Glutamatergic neuron (in vitro differentiated cells): ENCODE results near the gene USP46. TPM values are rescaled to one million over a fixed set of nuclear protein-coding genes. Genes with fewer than 3 reads are reported as not detected.

Experiments
- DNase-seq: peaks from one replicate; pipeline ENCODE4 v3.0.0; 2022
- H3K27ac Mint-ChIP-seq: one replicate; pipeline ENCODE4 v1.8.0; 2020; ENCODE audit warnings: mild to moderate bottlenecking, mixed read lengths, inconsistent platforms; ENCODE audit not compliant: unreplicated experiment
- H3K27me3 Mint-ChIP-seq: one replicate; pipeline ENCODE4 v1.8.0; 2020; ENCODE audit warnings: mild to moderate bottlenecking, moderate library complexity, mixed read lengths, inconsistent platforms; ENCODE audit not compliant: unreplicated experiment
- H3K36me3 Mint-ChIP-seq: one replicate; pipeline ENCODE4 v1.8.0; 2020; ENCODE audit warnings: mild to moderate bottlenecking, mixed read lengths, inconsistent platforms; ENCODE audit not compliant: unreplicated experiment
- H3K4me1 Mint-ChIP-seq: one replicate; pipeline ENCODE4 v1.8.0; 2020; ENCODE audit warnings: mild to moderate bottlenecking, low read depth, mixed read lengths, inconsistent platforms; ENCODE audit not compliant: unreplicated experiment
- H3K4me3 Mint-ChIP-seq: one replicate; pipeline ENCODE4 v1.8.0; 2020; ENCODE audit warnings: mild to moderate bottlenecking, mixed read lengths, inconsistent platforms; ENCODE audit not compliant: unreplicated experiment
- H3K9me3 Mint-ChIP-seq: one replicate; pipeline ENCODE4 v1.8.0; 2020; ENCODE audit warnings: mild to moderate bottlenecking, moderate library complexity, mixed read lengths, inconsistent platforms; ENCODE audit not compliant: unreplicated experiment
- total RNA-seq: library from RNA; stranded (reverse); fragmentation: NEBNext Ultra II Directional; extraction: Animal tissue kit (Norgen Biotek cat#: 25700); gene quantifications from one replicate; pipeline ENCODE4 v1.2.1, GENCODE V29; 2021; ENCODE audit not compliant: unreplicated experiment
- TF ChIP-seq, protein P1 (sequence below): fragments of 200-600 bp; sonication (generic); IDR thresholded peaks from one replicate; pipeline ENCODE4 v1.5.0; 2021; ENCODE audit not compliant: partially characterized antibody, unreplicated experiment

The USP46 gene
- total RNA-seq, 1 donor from 2014 or later = 72.4 TPM

DNA sequence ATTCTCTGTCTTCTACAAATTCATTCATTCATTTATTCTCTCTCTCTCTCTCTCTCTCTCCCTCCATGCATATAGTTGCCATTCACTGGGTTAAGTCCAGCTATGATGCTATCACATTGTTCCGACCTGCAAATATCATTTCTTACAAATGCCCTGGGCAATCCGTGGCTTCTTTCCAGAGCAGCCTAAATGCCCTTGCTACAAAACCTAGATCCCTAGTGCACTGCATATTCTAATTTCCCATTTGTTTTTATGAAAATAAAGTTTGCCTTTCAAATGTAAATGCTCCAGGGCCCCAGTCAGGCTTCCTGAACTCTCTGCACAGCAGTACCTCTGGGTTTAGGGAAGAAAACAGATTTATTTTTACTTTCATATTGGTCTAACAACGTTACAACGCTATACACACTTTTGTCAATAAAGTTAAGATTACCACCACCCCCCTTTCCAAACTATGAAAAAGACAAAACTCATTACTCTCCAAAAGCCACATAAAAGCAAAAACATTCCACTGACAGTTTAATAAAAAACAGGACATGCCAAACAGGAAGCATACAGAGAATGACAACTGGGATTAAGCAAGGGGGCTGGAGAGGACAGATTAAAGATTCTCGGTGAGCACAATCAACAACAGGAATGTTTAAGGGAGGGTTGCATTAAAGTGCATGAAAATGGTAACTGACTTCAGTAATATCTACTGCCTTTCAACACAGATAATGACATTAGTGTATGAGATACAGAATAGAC is 104.3 kb downstream of the USP46 start:
- TF ChIP-seq, protein P1, sequence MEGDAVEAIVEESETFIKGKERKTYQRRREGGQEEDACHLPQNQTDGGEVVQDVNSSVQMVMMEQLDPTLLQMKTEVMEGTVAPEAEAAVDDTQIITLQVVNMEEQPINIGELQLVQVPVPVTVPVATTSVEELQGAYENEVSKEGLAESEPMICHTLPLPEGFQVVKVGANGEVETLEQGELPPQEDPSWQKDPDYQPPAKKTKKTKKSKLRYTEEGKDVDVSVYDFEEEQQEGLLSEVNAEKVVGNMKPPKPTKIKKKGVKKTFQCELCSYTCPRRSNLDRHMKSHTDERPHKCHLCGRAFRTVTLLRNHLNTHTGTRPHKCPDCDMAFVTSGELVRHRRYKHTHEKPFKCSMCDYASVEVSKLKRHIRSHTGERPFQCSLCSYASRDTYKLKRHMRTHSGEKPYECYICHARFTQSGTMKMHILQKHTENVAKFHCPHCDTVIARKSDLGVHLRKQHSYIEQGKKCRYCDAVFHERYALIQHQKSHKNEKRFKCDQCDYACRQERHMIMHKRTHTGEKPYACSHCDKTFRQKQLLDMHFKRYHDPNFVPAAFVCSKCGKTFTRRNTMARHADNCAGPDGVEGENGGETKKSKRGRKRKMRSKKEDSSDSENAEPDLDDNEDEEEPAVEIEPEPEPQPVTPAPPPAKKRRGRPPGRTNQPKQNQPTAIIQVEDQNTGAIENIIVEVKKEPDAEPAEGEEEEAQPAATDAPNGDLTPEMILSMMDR = no peak
- H3K4me3 Mint-ChIP-seq = no peak overlapping the region
- no peaks in the 10 kb centered on the region for H3K4me1 Mint-ChIP-seq
- H3K27me3 Mint-ChIP-seq = no peaks in the 10 kb centered on the region
- H3K9me3 Mint-ChIP-seq = peaks cover 2% of the 10 kb centered on the region
- no peak overlapping the region for H3K27ac Mint-ChIP-seq
- H3K36me3 Mint-ChIP-seq = no peaks in the 10 kb centered on the region
- DNase-seq = no peak

DNA sequence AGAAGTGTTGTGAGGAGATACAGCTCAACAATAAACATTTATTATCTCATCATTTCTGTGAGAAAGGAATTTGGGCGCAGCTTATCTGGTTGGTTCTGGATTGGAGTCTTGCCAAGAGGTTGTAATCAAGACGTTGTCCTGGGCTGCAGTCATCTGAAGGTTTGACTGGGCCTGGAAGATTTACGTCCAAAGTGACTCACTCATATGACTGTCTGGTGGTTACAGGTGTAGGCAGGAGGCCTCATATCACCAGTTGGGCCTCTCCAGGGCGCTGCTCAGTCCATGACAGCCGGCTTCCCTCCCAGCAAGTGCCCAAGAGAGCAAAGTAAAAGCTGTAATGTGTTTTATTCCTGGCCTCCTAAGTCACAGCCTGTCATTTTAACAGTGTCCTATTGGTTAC is 106.3 kb downstream of the USP46 start:
- H3K9me3 Mint-ChIP-seq = peaks cover 1% of the 10 kb centered on the region
- H3K27me3 Mint-ChIP-seq = no peaks in the 10 kb centered on the region
- DNase-seq = no peak
- no peaks in the 10 kb centered on the region for H3K4me1 Mint-ChIP-seq
- no peak overlapping the region for H3K27ac Mint-ChIP-seq
- no peak overlapping the region for H3K4me3 Mint-ChIP-seq
- H3K36me3 Mint-ChIP-seq = no peaks in the 10 kb centered on the region
- TF ChIP-seq, protein P1 = no peak

DNA sequence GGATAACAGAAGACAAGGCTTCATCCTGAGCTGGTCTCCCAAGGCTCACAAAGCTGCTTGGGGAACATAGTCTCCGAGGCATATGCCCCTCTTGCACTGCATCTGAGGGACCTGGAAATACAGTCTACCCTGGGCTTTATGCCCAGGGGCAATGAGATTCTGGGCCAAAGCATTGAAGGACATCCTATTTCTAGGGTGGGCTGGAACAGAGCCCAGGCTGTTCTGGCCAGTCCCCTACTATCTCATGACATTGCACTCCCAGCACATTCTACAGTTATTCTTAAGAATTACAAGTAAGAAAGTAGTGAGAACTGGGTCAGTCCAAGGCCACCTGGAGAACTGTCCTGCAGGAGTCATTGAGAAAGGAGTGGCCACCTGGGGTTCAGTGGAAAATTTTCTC is 107.6 kb downstream of the USP46 start:
- no peaks in the 10 kb centered on the region for H3K9me3 Mint-ChIP-seq
- H3K27me3 Mint-ChIP-seq = no peaks in the 10 kb centered on the region
- H3K36me3 Mint-ChIP-seq = no peaks in the 10 kb centered on the region
- DNase-seq = no peak
- H3K4me1 Mint-ChIP-seq = no peaks in the 10 kb centered on the region
- TF ChIP-seq, protein P1 = no peak
- no peak overlapping the region for H3K4me3 Mint-ChIP-seq
- no peak overlapping the region for H3K27ac Mint-ChIP-seq

DNA sequence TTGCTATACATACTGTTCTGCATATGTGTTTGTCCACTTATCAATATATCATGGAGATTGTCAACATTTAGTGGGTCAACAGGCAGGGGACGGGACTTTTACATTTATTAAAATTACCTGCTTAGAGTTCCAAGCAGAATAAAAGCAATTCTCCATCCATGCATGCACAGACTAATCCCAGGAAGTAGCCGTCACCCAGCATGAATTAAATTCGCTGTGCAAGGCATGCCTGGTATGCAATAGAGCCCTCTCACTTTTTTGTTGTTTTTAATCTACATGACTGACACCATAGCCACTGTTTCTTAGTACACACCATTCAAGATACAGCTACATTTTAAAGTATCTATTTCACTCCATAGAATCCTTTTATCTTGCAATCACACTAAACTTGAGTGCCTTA is 108.9 kb downstream of the USP46 start:
- no peak overlapping the region for H3K27ac Mint-ChIP-seq
- no peaks in the 10 kb centered on the region for H3K9me3 Mint-ChIP-seq
- DNase-seq = no peak
- H3K4me3 Mint-ChIP-seq = no peak overlapping the region
- no peaks in the 10 kb centered on the region for H3K36me3 Mint-ChIP-seq
- peaks cover 2% of the 10 kb centered on the region for H3K4me1 Mint-ChIP-seq
- TF ChIP-seq, protein P1 = no peak
- H3K27me3 Mint-ChIP-seq = peaks cover 2% of the 10 kb centered on the region

DNA sequence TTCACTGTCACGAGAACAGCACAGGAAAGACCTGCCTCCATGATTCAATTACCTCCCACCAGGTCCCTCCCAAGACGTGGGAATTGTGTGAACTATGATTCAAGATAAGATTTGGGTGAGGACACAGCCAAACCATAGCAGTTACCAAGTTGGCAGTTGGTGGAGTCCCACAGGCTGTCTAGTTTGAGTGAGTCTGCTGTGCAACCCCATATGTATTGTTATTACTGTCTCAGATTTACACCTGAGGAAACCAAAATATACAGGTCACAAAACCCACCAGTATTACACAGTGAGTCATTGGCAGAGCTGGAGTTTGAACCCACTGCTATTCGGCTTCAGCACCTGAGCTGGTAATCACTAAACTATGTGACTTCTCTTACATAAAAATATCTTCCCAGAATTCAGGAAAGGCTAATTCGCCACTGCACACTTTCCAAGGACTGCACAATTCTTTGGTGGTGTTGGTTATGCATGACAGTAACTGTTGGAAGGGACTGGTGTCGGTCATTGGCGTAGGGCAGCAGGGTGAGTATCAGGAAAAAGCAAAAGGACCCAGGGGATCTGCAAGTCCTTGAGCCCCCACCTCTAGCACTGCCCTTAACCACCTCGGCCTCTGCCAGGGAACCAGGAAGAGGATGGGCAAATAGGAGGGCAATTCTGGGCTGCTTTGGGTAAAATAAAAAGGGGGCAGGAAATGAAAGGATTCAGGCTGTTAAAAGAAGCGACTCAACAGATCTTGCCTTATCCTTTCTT is 110.1 kb downstream of the USP46 start:
- H3K36me3 Mint-ChIP-seq = no peaks in the 10 kb centered on the region

More for the DNA sequence above, 110.1 kb downstream of the USP46 start:
- Mint-ChIP-seq H3K4me1 (peaks cover 2% of the 10 kb centered on the region), H3K27ac (no peak overlapping the region), H3K9me3 (no peaks in the 10 kb centered on the region), H3K27me3 (peaks cover 4% of the 10 kb centered on the region), H3K4me3 (no peak overlapping the region)
- TF ChIP-seq, protein P1 = no peak
- DNase-seq = no peak
